Measurements from ENCODE around the gene MESP2. TPM values are rescaled to one million over a fixed set of nuclear protein-coding genes. Genes with fewer than 3 reads are reported as not detected.

MESP2 gene, protein sequence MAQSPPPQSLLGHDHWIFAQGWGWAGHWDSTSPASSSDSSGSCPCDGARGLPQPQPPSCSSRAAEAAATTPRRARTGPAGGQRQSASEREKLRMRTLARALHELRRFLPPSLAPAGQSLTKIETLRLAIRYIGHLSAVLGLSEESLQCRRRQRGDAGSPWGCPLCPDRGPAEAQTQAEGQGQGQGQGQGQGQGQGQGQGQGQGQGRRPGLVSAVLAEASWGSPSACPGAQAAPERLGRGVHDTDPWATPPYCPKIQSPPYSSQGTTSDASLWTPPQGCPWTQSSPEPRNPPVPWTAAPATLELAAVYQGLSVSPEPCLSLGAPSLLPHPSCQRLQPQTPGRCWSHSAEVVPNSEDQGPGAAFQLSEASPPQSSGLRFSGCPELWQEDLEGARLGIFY
- not detected in 2 replicates for total RNA-seq

DNA sequence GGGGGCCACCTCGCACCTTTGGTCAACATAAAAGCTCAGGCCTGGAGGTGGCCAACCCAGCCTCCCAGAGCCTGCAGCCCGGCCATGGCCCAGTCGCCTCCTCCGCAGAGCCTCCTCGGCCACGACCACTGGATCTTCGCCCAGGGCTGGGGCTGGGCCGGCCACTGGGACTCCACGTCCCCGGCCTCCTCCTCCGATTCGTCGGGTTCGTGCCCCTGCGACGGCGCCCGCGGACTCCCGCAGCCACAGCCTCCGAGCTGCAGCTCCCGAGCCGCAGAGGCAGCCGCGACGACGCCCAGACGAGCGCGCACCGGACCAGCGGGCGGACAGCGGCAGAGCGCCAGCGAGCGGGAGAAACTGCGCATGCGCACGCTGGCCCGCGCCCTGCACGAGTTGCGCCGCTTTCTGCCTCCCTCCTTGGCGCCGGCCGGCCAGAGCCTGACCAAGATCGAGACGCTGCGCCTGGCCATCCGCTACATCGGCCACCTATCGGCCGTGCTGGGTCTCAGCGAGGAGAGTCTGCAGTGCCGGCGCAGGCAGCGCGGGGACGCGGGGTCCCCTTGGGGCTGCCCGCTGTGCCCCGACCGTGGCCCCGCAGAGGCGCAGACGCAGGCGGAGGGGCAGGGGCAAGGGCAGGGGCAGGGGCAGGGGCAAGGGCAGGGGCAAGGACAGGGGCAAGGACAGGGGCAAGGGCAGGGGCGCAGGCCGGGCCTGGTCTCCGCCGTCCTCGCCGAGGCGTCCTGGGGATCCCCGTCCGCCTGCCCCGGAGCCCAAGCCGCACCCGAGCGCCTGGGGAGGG is at the start of gene MESP2:
TSS of gene MESP2 (plus strand) at position 59 of the 799 bp plus-strand sequence. CDS start at position 85, 26 bp downstream.

DNA sequence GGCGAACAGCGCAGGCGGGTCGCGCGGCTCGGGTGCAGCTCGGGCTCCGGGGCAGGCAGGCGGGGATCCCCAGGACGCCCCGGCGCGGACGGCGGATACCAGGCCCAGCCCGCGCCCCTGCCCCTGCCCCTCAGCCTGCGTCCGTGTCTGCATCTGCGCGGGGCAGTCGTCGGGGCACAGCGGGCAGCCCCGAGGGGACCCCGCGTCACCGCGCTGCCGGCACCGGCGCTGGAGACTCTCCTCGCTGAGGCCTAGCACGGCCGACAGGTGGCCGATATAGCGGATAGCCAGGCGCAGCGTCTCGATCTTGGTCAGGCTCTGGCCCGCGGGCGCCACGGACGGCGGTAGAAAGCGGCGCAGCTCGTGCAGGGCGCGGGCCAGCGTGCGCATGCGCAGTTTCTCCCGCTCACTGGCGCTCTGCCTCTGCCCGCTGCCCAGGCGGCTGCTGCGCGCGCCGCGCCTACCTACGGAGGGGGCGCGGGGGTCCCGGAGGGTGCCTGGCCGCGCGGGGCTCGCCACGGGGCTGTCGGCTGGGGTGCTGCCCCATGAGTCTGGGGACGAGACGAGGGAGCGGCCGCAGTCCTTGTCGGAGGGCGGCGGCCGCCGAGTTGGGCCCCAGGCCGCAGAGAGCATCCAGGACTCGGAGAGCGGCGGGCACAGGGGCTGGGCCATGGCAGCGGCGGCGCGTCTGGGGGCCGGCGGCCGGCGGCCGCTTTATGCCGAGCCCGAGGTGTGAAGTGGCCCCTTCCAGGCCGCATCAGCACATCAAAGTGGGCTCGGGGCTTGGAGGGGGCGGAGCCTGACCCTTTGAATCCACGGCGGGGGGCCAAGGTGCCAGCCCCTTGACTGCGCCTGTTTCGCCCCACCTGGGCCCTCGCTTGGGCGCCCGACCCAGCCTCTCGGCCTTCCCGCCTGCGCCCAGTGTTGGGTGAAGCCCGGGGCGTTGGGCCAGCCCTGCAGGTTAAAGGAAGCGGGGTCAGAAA is 25.3 kb upstream of the MESP2 start, which contains the start of gene MESP1:
TSS of gene MESP1 (minus strand) at position 690 of the 983 bp plus-strand sequence. CDS start at position 672, 18 bp downstream.

Other genes with a start within 250 kb of the MESP2 start
- 0.43 and 0.69 TPM in 2 replicates for gene TICRR, start 200.9 kb upstream of the MESP2 start, total RNA-seq
- 0.65 and 1.2 TPM in 2 replicates for gene KIF7, start 120.9 kb upstream of the MESP2 start, total RNA-seq
- gene PLIN1, start 97.0 kb upstream of the MESP2 start, total RNA-seq = not detected in 2 replicates
- gene PEX11A, start 85.6 kb upstream of the MESP2 start, total RNA-seq = 2.4 and 6.5 TPM in 2 replicates
- gene WDR93, start 85.5 kb upstream of the MESP2 start, total RNA-seq = not detected in 2 replicates
- 0.09 and 0.11 TPM in 2 replicates for gene MESP1, start 25.1 kb upstream of the MESP2 start, total RNA-seq
- 6.6 and 7.8 TPM in 2 replicates for gene ANPEP, start 38.5 kb downstream of the MESP2 start, total RNA-seq
- 27.1 and 27.8 TPM in 2 replicates for gene AP3S2, start 117.7 kb downstream of the MESP2 start, total RNA-seq
- 10.6 and 12.4 TPM in 2 replicates for gene ARPIN, start 136.6 kb downstream of the MESP2 start, total RNA-seq
- gene ZNF710, start 225.0 kb downstream of the MESP2 start, total RNA-seq = 9.0 TPM in 2 replicates